SU-DHL-6 (cell line): Measurements from ENCODE around the gene ST3GAL3.

Experiments
- EZH2phosphoT487 ChIP-seq: fragments of 200-600 bp; sonication (generic), shearing (Covaris generic); conservative IDR thresholded peaks from 2 replicates; pipeline ENCODE4 v1.6.1; 2018; ENCODE audit warnings: mild to moderate bottlenecking, antibody characterized with exemption, low read length, moderate library complexity, mixed read lengths
- TF ChIP-seq, protein P1 (sequence below): fragments of 200-600 bp; sonication (generic); IDR thresholded peaks from one replicate; pipeline ENCODE4 v1.5.1; 2017; ENCODE audit warnings: antibody characterized with exemption, mild to moderate bottlenecking, low read length, moderate library complexity; ENCODE audit not compliant: insufficient read depth, poor library complexity, severe bottlenecking

DNA sequence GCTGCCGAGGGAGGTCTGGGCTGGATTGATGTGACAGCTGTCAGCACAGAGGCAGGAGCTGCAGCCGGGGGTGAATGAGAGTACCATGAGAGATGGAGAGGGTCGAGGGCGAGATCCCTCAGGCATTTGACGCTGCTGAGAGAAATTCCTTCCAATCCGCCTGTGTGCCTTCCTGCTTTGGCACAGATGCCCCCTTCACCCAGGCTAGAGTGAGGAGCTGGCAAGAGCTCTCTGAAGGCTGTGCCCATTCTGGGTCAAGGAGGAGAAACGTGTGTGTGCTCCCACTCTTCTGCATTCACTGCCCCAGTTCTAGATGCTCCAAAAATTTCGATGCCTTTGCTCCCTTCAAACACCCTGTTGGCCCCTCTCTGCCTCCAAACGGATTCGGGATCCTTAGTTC is 231.0 kb downstream of the ST3GAL3 start:
- TF ChIP-seq, protein P1, sequence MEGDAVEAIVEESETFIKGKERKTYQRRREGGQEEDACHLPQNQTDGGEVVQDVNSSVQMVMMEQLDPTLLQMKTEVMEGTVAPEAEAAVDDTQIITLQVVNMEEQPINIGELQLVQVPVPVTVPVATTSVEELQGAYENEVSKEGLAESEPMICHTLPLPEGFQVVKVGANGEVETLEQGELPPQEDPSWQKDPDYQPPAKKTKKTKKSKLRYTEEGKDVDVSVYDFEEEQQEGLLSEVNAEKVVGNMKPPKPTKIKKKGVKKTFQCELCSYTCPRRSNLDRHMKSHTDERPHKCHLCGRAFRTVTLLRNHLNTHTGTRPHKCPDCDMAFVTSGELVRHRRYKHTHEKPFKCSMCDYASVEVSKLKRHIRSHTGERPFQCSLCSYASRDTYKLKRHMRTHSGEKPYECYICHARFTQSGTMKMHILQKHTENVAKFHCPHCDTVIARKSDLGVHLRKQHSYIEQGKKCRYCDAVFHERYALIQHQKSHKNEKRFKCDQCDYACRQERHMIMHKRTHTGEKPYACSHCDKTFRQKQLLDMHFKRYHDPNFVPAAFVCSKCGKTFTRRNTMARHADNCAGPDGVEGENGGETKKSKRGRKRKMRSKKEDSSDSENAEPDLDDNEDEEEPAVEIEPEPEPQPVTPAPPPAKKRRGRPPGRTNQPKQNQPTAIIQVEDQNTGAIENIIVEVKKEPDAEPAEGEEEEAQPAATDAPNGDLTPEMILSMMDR: no peak
- TF ChIP-seq EZH2phosphoT487: no peak
